Measurements from ENCODE around the gene FAM118B.

FAM118B gene

GRCh38 chr11:126189109-126189929, 22.3 kb upstream of the FAM118B start:
- no peak overlapping the region for H3K4me3 ChIP-seq (ENCODE audit: low read length)
- H3K4me1 ChIP-seq (ENCODE audit: insufficient read depth, low read length): no peaks in the 10 kb centered on the region
- no peaks in the 10 kb centered on the region for H3K9me3 ChIP-seq (ENCODE audit: insufficient read depth, low read depth, low read length)
- H3K27me3 ChIP-seq (ENCODE audit: insufficient read depth, low read length): no peaks in the 10 kb centered on the region
- no peak overlapping the region for H3K27ac ChIP-seq (ENCODE audit: low read length)
- no peak overlapping the region for H3K9ac ChIP-seq (ENCODE audit: low read depth, low read length)
- peaks cover 43% of the 10 kb centered on the region for H3K36me3 ChIP-seq (ENCODE audit: insufficient read depth, low read depth, low read length)

- H3K27ac ChIP-seq (ENCODE audit: low read length): no peak overlapping the region
- H3K36me3 ChIP-seq (ENCODE audit: insufficient read depth, low read depth, low read length): peaks cover 50% of the 10 kb centered on the region
- H3K4me1 ChIP-seq (ENCODE audit: insufficient read depth, low read length): no peaks in the 10 kb centered on the region
- no peak overlapping the region for H3K4me3 ChIP-seq (ENCODE audit: low read length)
- H3K9ac ChIP-seq (ENCODE audit: low read depth, low read length): no peak overlapping the region
- no peaks in the 10 kb centered on the region for H3K27me3 ChIP-seq (ENCODE audit: insufficient read depth, low read length)
- H3K9me3 ChIP-seq (ENCODE audit: insufficient read depth, low read depth, low read length): no peaks in the 10 kb centered on the region
Observed at GRCh38 chr11:126190792-126191191, 20.8 kb upstream of the FAM118B start.

GRCh38 chr11:126191379-126192073, 20.1 kb upstream of the FAM118B start:
- Histone ChIP-seq H3K36me3 (ENCODE audit: insufficient read depth, low read depth, low read length) (peaks cover 53% of the 10 kb centered on the region), H3K27ac (ENCODE audit: low read length) (no peak overlapping the region), H3K9ac (ENCODE audit: low read depth, low read length) (no peak overlapping the region), H3K4me1 (ENCODE audit: insufficient read depth, low read length) (no peaks in the 10 kb centered on the region), H3K9me3 (ENCODE audit: insufficient read depth, low read depth, low read length) (no peaks in the 10 kb centered on the region), H3K27me3 (ENCODE audit: insufficient read depth, low read length) (no peaks in the 10 kb centered on the region), H3K4me3 (ENCODE audit: low read length) (no peak overlapping the region)

GRCh38 chr11:126192361-126192760, 19.2 kb upstream of the FAM118B start:
- Histone ChIP-seq H3K9ac (ENCODE audit: low read depth, low read length) (no peak overlapping the region), H3K4me1 (ENCODE audit: insufficient read depth, low read length) (no peaks in the 10 kb centered on the region), H3K9me3 (ENCODE audit: insufficient read depth, low read depth, low read length) (peaks cover 5% of the 10 kb centered on the region; the same call in 1 of the 2 replicates), H3K4me3 (ENCODE audit: low read length) (no peak overlapping the region), H3K27me3 (ENCODE audit: insufficient read depth, low read length) (no peaks in the 10 kb centered on the region), H3K36me3 (ENCODE audit: insufficient read depth, low read depth, low read length) (peaks cover 62% of the 10 kb centered on the region), H3K27ac (ENCODE audit: low read length) (no peak overlapping the region)

GRCh38 chr11:126193038-126193478, 18.5 kb upstream of the FAM118B start:
- peaks cover 68% of the 10 kb centered on the region for H3K36me3 ChIP-seq (ENCODE audit: insufficient read depth, low read depth, low read length)
- no peak overlapping the region for H3K27ac ChIP-seq (ENCODE audit: low read length)
- no peaks in the 10 kb centered on the region for H3K4me1 ChIP-seq (ENCODE audit: insufficient read depth, low read length)
- H3K27me3 ChIP-seq (ENCODE audit: insufficient read depth, low read length): no peaks in the 10 kb centered on the region
- H3K9me3 ChIP-seq (ENCODE audit: insufficient read depth, low read depth, low read length): peaks cover 12% of the 10 kb centered on the region
- no peak overlapping the region for H3K4me3 ChIP-seq (ENCODE audit: low read length)
- H3K9ac ChIP-seq (ENCODE audit: low read depth, low read length): no peak overlapping the region

- no peak overlapping the region for H3K4me3 ChIP-seq (ENCODE audit: low read length)
- H3K36me3 ChIP-seq (ENCODE audit: insufficient read depth, low read depth, low read length): peaks cover 79% of the 10 kb centered on the region
- H3K27me3 ChIP-seq (ENCODE audit: insufficient read depth, low read length): no peaks in the 10 kb centered on the region
- no peak overlapping the region for H3K27ac ChIP-seq (ENCODE audit: low read length)
- peaks cover 16% of the 10 kb centered on the region for H3K9me3 ChIP-seq (ENCODE audit: insufficient read depth, low read depth, low read length)
- H3K4me1 ChIP-seq (ENCODE audit: insufficient read depth, low read length): no peaks in the 10 kb centered on the region
- no peak overlapping the region for H3K9ac ChIP-seq (ENCODE audit: low read depth, low read length)
Observed at GRCh38 chr11:126194121-126194543, 17.4 kb upstream of the FAM118B start.

- H3K27ac ChIP-seq (ENCODE audit: low read length): no peak overlapping the region
- H3K36me3 ChIP-seq (ENCODE audit: insufficient read depth, low read depth, low read length): peaks cover 85% of the 10 kb centered on the region
- no peak overlapping the region for H3K4me3 ChIP-seq (ENCODE audit: low read length)
- no peaks in the 10 kb centered on the region for H3K4me1 ChIP-seq (ENCODE audit: insufficient read depth, low read length)
- no peaks in the 10 kb centered on the region for H3K27me3 ChIP-seq (ENCODE audit: insufficient read depth, low read length)
- no peak overlapping the region for H3K9ac ChIP-seq (ENCODE audit: low read depth, low read length)
- H3K9me3 ChIP-seq (ENCODE audit: insufficient read depth, low read depth, low read length): peaks cover 16% of the 10 kb centered on the region
Observed at GRCh38 chr11:126195119-126195518, 16.5 kb upstream of the FAM118B start.

- Histone ChIP-seq H3K27me3 (ENCODE audit: insufficient read depth, low read length) (no peaks in the 10 kb centered on the region), H3K4me1 (ENCODE audit: insufficient read depth, low read length) (no peaks in the 10 kb centered on the region), H3K9ac (ENCODE audit: low read depth, low read length) (no peak overlapping the region), H3K27ac (ENCODE audit: low read length) (no peak overlapping the region), H3K4me3 (ENCODE audit: low read length) (no peak overlapping the region), H3K9me3 (ENCODE audit: insufficient read depth, low read depth, low read length) (peaks cover 16% of the 10 kb centered on the region), H3K36me3 (ENCODE audit: insufficient read depth, low read depth, low read length) (peaks cover 87% of the 10 kb centered on the region)
Observed at GRCh38 chr11:126197277-126197939, 14.2 kb upstream of the FAM118B start.

GRCh38 chr11:126198648-126199047, 12.9 kb upstream of the FAM118B start:
- Histone ChIP-seq H3K4me1 (ENCODE audit: insufficient read depth, low read length) (no peaks in the 10 kb centered on the region), H3K9ac (ENCODE audit: low read depth, low read length) (no peak overlapping the region), H3K27me3 (ENCODE audit: insufficient read depth, low read length) (no peaks in the 10 kb centered on the region), H3K27ac (ENCODE audit: low read length) (no peak overlapping the region), H3K36me3 (ENCODE audit: insufficient read depth, low read depth, low read length) (peaks cover 87% of the 10 kb centered on the region), H3K9me3 (ENCODE audit: insufficient read depth, low read depth, low read length) (peaks cover 16% of the 10 kb centered on the region), H3K4me3 (ENCODE audit: low read length) (no peak overlapping the region)

GRCh38 chr11:126202646-126203359, 8.8 kb upstream of the FAM118B start:
- Histone ChIP-seq H3K9me3 (ENCODE audit: insufficient read depth, low read depth, low read length) (peaks cover 7% of the 10 kb centered on the region), H3K9ac (ENCODE audit: low read depth, low read length) (no peak overlapping the region), H3K36me3 (ENCODE audit: insufficient read depth, low read depth, low read length) (peaks cover 98% of the 10 kb centered on the region), H3K4me3 (ENCODE audit: low read length) (no peak overlapping the region), H3K27me3 (ENCODE audit: insufficient read depth, low read length) (no peaks in the 10 kb centered on the region), H3K4me1 (ENCODE audit: insufficient read depth, low read length) (no peaks in the 10 kb centered on the region), H3K27ac (ENCODE audit: low read length) (no peak overlapping the region)

GRCh38 chr11:126205359-126205758, 6.2 kb upstream of the FAM118B start:
- peaks cover 98% of the 10 kb centered on the region for H3K36me3 ChIP-seq (ENCODE audit: insufficient read depth, low read depth, low read length)
- no peaks in the 10 kb centered on the region for H3K4me1 ChIP-seq (ENCODE audit: insufficient read depth, low read length)
- H3K27me3 ChIP-seq (ENCODE audit: insufficient read depth, low read length): no peaks in the 10 kb centered on the region
- no peak overlapping the region for H3K27ac ChIP-seq (ENCODE audit: low read length)
- H3K9ac ChIP-seq (ENCODE audit: low read depth, low read length): no peak overlapping the region
- H3K9me3 ChIP-seq (ENCODE audit: insufficient read depth, low read depth, low read length): no peaks in the 10 kb centered on the region
- no peak overlapping the region for H3K4me3 ChIP-seq (ENCODE audit: low read length)

All from iPS-20b (cell line).